NCI-H2029 treated with DMSO at 0.1 percent for 48 hours (cell line): ENCODE measurements around the gene SPATS2.

Experiments
- DNase-seq: peaks from one replicate; lab custom pipeline; 2025; lab: John Stamatoyannopoulos, UW

The SPATS2 gene

GRCh38 chr12:49556391-49557186 is 189.3 kb downstream of the SPATS2 start:
- no peak for DNase-seq

GRCh38 chr12:49557187-49557916 is 190.1 kb downstream of the SPATS2 start:
- no peak for DNase-seq

- no peak for DNase-seq
Measured at GRCh38 chr12:49557917-49558215, 190.6 kb downstream of the SPATS2 start.

- no peak for DNase-seq
Measured at GRCh38 chr12:49558526-49558925, 191.3 kb downstream of the SPATS2 start.

- no peak for DNase-seq
Measured at GRCh38 chr12:49559011-49559675, 191.9 kb downstream of the SPATS2 start.

GRCh38 chr12:49560695-49561094 is 193.4 kb downstream of the SPATS2 start:
- no peak for DNase-seq

GRCh38 chr12:49562233-49562632 is 195.0 kb downstream of the SPATS2 start:
- DNase-seq, result no peak

- no peak for DNase-seq
Measured at GRCh38 chr12:49562831-49563230, 195.6 kb downstream of the SPATS2 start.

- no peak for DNase-seq
Measured at GRCh38 chr12:49563951-49564685, 196.9 kb downstream of the SPATS2 start.

- DNase-seq, result no peak
Measured at GRCh38 chr12:49564686-49565405, 197.6 kb downstream of the SPATS2 start.

- no peak for DNase-seq
Measured at GRCh38 chr12:49565406-49566265, 198.4 kb downstream of the SPATS2 start.

- no peak for DNase-seq
Measured at GRCh38 chr12:49566361-49566760, 199.1 kb downstream of the SPATS2 start.

- no peak for DNase-seq
Measured at GRCh38 chr12:49567302-49567610, 200.0 kb downstream of the SPATS2 start.

GRCh38 chr12:49567611-49568441 is 200.6 kb downstream of the SPATS2 start, which contains the start of gene MCRS1:
Gene MCRS1, minus strand, starts transcription at chr12:49568142. Its CDS starts 1,411 bp downstream, at chr12:49566731.
- DNase-seq, result peak; percentile 73

- no peak for DNase-seq
Measured at GRCh38 chr12:49568442-49569162, 201.3 kb downstream of the SPATS2 start.
